Spleen (tissue), 11 donors: ENCODE measurements around the gene GNA14. TPM values are rescaled to one million over a fixed set of nuclear protein-coding genes. Genes with fewer than 3 reads are reported as not detected.

Source experiments
- DNase-seq: peaks from one replicate; pipeline ENCODE4 v3.0.0-alpha.2; 2020
- H3K27ac ChIP-seq, 8 donors: fragments of 200-600 bp; sonication (generic) in 7 of 8; 1 replicate in 4 of 8; 2 replicates in 4 of 8; pipeline versions ENCODE4 v1.5.0 to v1.8.0; 2016 to 2021; ENCODE audit warnings: inconsistent platforms in 4 of 8, mild to moderate bottlenecking in 4 of 8, moderate library complexity in 1 of 8
- H3K27me3 ChIP-seq, 7 donors: fragments of 200-600 bp; sonication (generic) in 6 of 7; replicated peaks in 1 of 7; 1 replicate in 4 of 7; 2 replicates in 3 of 7; pipeline versions ENCODE4 v1.5.0 to v1.8.0; 2016 to 2021; ENCODE audit warnings: inconsistent platforms in 3 of 7, mild to moderate bottlenecking in 1 of 7
- H3K36me3 ChIP-seq, 6 donors: fragments of 200-600 bp; sonication (generic) in 5 of 6; 1 replicate in 4 of 6; 2 replicates in 2 of 6; pipeline versions ENCODE4 v1.5.0 to v1.8.0; 2016 to 2021; ENCODE audit warnings: inconsistent platforms in 2 of 6
- H3K4me1 ChIP-seq, 6 donors: fragments of 200-600 bp; sonication (generic) in 5 of 6; 1 replicate in 3 of 6; 2 replicates in 3 of 6; pipeline versions ENCODE4 v1.5.0 to v1.8.0; 2016 to 2021; ENCODE audit warnings: inconsistent platforms in 3 of 6
- H3K4me3 ChIP-seq, 8 donors: fragments of 200-600 bp; sonication (generic) in 7 of 8; 1 replicate in 4 of 8; 2 replicates in 4 of 8; pipeline versions ENCODE4 v1.5.0 to v1.8.0; 2016 to 2021; ENCODE audit warnings: inconsistent platforms in 4 of 8, mild to moderate bottlenecking in 4 of 8, moderate library complexity in 2 of 8
- H3K9me3 ChIP-seq, 8 donors: fragments of 200-600 bp; sonication (generic) in 7 of 8; 1 replicate in 4 of 8; 2 replicates in 4 of 8; pipeline versions ENCODE4 v1.5.0 to v1.8.0; 2016 to 2021; ENCODE audit warnings: inconsistent platforms in 4 of 8
- POLR2A ChIP-seq, 3 donors: fragments of 450-650 bp; IDR thresholded peaks; one replicate each; pipeline ENCODE4 v1.5.1; 2017; ENCODE audit warnings: antibody characterized with exemption in 3 of 3, mild to moderate bottlenecking in 1 of 3
- POLR2AphosphoS5 ChIP-seq, 3 donors: sonication (generic); formaldehyde crosslinking; IDR thresholded peaks; one replicate each; pipeline ENCODE4 v1.5.1; 2017; ENCODE audit warnings: antibody characterized with exemption in 3 of 3
- WGBS, 5 donors: extraction: QIAGEN DNeasy Blood & Tissue Kit in 3 of 5; methylation state at CpG; one replicate each; pipeline versions ENCODE4 v1.1.5 to v1.1.7; 2013 to 2018; 5-methylcytosine and 5-hydroxymethylcytosine counted together
- intact Hi-C: fragments of 100-400 bp; cut with DNase I; formaldehyde crosslinking; loops from one replicate; pipeline ENCODE4 v1.15.0; 2023; ENCODE audit warnings: low total_unique reads
- polyA plus RNA-seq, 3 donors: library from polyadenylated mRNA; stranded (reverse); fragments of 200-250 nt; gene quantifications; one replicate each; pipeline ENCODE4 v1.2.1, GENCODE V29; 2013
- total RNA-seq, 7 donors: library from RNA; depleted of rRNA in 3 of 7; stranded (reverse); fragments of >200 nt in 3 of 7; fragmentation: NEBNext Ultra II Directional in 4 of 7; extraction: Animal tissue kit (Norgen Biotek cat#: 25700) in 4 of 7; gene quantifications; one replicate each; pipeline versions ENCODE4 v1.1.0 to v1.2.1, GENCODE V29; 2016 to 2021
- TF ChIP-seq, protein P1 (sequence below), 11 experiments: fragments of 200-600 bp in 7 of 11; fragments of 450-650 bp in 4 of 11; sonication (generic) in 4 of 11; IDR thresholded peaks in 8 of 11; conservative IDR thresholded peaks in 3 of 11; 1 replicate in 7 of 11; 2 replicates in 4 of 11; pipeline versions ENCODE4 v1.4.0 to v1.8.0; 2016 to 2021; ENCODE audit warnings: antibody characterized with exemption in 11 of 11, inconsistent platforms in 4 of 11, mild to moderate bottlenecking in 1 of 11
- donor health status: healthy with polysubstance abuse.
- donor health status: DM: no; HTN: no; CAD: no; lungs with moderate emphysema.
- donor health status: DM: no; HTN: no; CAD: no.
- donor health status: Bipolar disorder and iron deficiency.
- donor health status: healthy.
- donor health status: DM: no; HTN: no; CAD: no.
- donor health status: DM: yes; HTN: yes; CAD: no.

Gene GNA14
- total and polyA plus RNA-seq, 10 donors, result 1.7 to 41.7 (median 7.9) TPM

DNA sequence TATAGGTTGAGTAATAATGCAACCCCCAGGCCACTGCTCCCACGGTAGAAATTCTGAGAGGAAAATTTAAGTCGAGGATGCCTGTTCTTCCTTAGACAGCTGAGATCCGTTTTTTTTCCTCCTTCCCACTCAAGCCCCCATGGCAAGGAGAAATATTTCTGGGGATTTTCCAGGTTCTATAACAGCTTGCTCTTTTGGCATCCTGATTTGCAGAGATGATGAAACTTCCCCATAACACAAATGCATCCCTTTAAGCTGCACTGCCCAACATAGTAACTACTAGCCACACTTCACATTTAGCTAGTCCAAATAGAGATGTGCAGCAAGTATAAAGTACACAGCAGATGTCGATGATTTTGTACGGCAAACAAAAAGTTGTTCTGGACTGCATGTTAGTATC lies 32.5 kb upstream of the GNA14 start:
- Histone ChIP-seq H3K27me3 (no peaks in the 10 kb centered on the region), H3K9me3 (no peaks in the 10 kb centered on the region), H3K4me3 (no peak overlapping the region), H3K27ac (no peak overlapping the region), H3K36me3 (no peaks in the 10 kb centered on the region), H3K4me1 (peaks cover 0 to 10% (median 4%) of the 10 kb centered on the region in 6 donors)
- TF ChIP-seq POLR2A (IDR thresholded peaks at IDR 0.05) (no peak), POLR2AphosphoS5 (IDR thresholded peaks at IDR 0.05) (no peak)
- TF ChIP-seq, protein P1, sequence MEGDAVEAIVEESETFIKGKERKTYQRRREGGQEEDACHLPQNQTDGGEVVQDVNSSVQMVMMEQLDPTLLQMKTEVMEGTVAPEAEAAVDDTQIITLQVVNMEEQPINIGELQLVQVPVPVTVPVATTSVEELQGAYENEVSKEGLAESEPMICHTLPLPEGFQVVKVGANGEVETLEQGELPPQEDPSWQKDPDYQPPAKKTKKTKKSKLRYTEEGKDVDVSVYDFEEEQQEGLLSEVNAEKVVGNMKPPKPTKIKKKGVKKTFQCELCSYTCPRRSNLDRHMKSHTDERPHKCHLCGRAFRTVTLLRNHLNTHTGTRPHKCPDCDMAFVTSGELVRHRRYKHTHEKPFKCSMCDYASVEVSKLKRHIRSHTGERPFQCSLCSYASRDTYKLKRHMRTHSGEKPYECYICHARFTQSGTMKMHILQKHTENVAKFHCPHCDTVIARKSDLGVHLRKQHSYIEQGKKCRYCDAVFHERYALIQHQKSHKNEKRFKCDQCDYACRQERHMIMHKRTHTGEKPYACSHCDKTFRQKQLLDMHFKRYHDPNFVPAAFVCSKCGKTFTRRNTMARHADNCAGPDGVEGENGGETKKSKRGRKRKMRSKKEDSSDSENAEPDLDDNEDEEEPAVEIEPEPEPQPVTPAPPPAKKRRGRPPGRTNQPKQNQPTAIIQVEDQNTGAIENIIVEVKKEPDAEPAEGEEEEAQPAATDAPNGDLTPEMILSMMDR (IDR thresholded peaks at IDR 0.05 in 8 of 11, conservative IDR thresholded peaks at IDR 0.05 in 3 of 11), result no peak
- no peak for DNase-seq
- intact Hi-C loops, result no loop called here
- WGBS, 5 donors, result 59 to 84% (median 75%) methylated on average over 5 of the region's 5 CpGs

DNA sequence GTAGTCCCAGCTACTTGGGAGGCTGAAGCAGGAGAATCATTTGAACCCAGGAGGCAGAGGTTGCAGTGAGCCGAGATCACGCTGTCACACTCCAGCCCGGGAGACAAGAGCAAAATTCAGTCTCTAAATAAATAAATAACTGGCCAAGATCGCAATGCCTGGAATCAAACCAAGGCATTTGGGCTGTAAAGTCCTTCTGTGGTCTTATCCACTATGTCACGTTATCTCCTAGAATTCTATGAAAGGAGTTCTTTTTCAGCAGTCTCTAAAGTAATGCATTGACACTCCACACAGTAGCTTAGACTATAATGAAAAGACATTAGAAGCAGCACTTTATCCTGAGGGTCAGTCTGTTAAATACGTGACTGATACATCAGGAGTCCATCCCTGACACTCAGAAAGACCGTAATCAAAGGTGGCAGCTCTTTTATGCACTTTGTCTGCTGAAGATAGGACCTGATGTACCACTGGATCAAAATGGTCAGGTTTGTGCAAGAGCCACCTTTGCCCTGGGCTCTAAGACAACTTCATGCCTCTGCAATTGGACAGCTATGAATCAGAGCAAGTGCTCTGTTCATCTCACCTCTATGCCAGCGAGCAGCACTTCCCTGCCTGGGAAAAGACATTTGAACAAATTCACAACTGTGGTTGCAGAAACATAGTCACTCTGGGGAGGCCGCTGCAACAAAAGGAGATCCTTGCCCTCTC lies 31.7 kb upstream of the GNA14 start:
- H3K4me3 ChIP-seq, result no peak overlapping the region
- no peaks in the 10 kb centered on the region for H3K36me3 ChIP-seq
- H3K9me3 ChIP-seq, result no peaks in the 10 kb centered on the region
- intact Hi-C loops, result no loop called here
- no peaks in the 10 kb centered on the region for H3K27me3 ChIP-seq
- TF ChIP-seq POLR2AphosphoS5 (IDR thresholded peaks at IDR 0.05) (no peak), POLR2A (IDR thresholded peaks at IDR 0.05) (no peak)
- TF ChIP-seq, protein P1 (IDR thresholded peaks at IDR 0.05 in 8 of 11, conservative IDR thresholded peaks at IDR 0.05 in 3 of 11), result no peak
- H3K27ac ChIP-seq, result no peak overlapping the region
- WGBS, 5 donors, result 69 to 90% (median 85%) methylated on average over 9 of the region's 9 CpGs
- no peak for DNase-seq
- peaks cover 0 to 10% (median 4%) of the 10 kb centered on the region in 6 donors for H3K4me1 ChIP-seq

DNA sequence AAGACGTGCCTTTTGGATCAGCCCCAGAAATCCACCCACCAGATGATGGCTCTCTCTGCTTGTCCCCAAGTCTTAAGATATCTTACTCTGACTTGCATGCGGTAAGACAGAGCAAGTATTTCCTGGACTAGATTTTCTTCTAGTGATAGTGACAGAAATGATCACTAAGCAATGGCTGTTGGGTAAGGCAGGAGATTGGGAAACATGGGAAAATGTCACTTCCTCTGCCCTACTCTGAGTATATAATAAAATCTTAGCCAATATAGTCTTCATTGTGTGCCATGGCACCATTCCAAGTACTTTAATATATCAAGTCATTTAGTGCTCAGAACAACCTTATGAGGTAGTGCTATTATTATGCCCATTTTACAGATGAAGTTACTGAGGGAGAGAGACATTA lies 31.0 kb upstream of the GNA14 start:
- H3K9me3 ChIP-seq, result no peaks in the 10 kb centered on the region
- H3K27me3 ChIP-seq, result no peaks in the 10 kb centered on the region
- H3K36me3 ChIP-seq, result no peaks in the 10 kb centered on the region
- intact Hi-C loops, result no loop called here
- H3K27ac ChIP-seq, result no peak overlapping the region
- H3K4me3 ChIP-seq, result no peak overlapping the region
- 35 to 85% (median 53%) methylated on average over 2 of the region's 2 CpGs for WGBS, 5 donors
- DNase-seq, result no peak
- peaks cover 0 to 10% (median 4%) of the 10 kb centered on the region in 6 donors for H3K4me1 ChIP-seq
- TF ChIP-seq POLR2A (IDR thresholded peaks at IDR 0.05) (no peak), POLR2AphosphoS5 (IDR thresholded peaks at IDR 0.05) (no peak)
- TF ChIP-seq, protein P1 (IDR thresholded peaks at IDR 0.05 in 8 of 11, conservative IDR thresholded peaks at IDR 0.05 in 3 of 11), result no peak

DNA sequence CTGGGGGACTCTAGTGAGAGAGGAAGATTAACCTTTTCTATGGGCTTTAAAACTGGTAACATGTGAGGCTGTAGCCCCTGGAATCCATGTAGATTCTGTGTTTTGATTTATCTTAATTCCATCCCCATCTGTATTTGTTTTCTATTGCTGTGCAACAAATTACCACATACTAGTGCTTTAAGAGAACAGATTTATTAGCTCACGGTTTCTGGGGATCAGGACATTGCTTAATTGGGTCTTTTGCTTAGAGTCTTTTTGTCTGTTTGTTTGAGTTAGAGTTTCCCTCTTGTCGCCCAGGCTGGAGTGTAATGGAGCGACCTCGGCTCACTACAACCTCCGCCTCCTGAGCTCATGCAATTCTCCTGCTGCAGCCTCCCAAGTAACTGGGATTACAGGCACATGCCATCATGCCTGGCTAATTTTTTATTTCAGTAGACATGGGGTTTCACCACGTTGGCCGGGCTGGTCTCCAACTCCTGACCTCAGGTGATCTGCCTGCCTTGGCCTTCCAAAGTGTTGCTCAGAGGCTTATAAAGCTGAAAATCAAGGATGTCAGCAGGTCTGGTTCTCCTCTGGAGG lies 29.9 kb upstream of the GNA14 start:
- intact Hi-C loops, result no loop called here
- Histone ChIP-seq H3K36me3 (no peaks in the 10 kb centered on the region), H3K27ac (no peak overlapping the region), H3K4me1 (peaks cover 0 to 10% (median 4%) of the 10 kb centered on the region in 6 donors), H3K27me3 (no peaks in the 10 kb centered on the region), H3K4me3 (no peak overlapping the region), H3K9me3 (no peaks in the 10 kb centered on the region)
- no peak for DNase-seq
- TF ChIP-seq POLR2AphosphoS5 (IDR thresholded peaks at IDR 0.05) (no peak), POLR2A (IDR thresholded peaks at IDR 0.05) (no peak)
- TF ChIP-seq, protein P1 (IDR thresholded peaks at IDR 0.05 in 8 of 11, conservative IDR thresholded peaks at IDR 0.05 in 3 of 11), result no peak
- WGBS, 5 donors, result 79 to 91% (median 83%) methylated on average over 7 of the region's 7 CpGs
